DND-41 (cell line): ENCODE results near the gene SLC2A11.

Experiments
- CTCF ChIP-seq: IDR thresholded peaks from 2 replicates; pipeline ENCODE4 v1.5.1; 2012; ENCODE audit warnings: borderline replicate concordance, low read length, moderate library complexity, mild to moderate bottlenecking; ENCODE audit not compliant: poor library complexity, severe bottlenecking; ENCODE audit errors: extremely low read depth
- EZH2 ChIP-seq: IDR thresholded peaks from 3 replicates; pipeline ENCODE4 v1.6.1; 2012; ENCODE audit warnings: borderline replicate concordance, low read depth, mild to moderate bottlenecking, moderate library complexity, low read length, inconsistent platforms; ENCODE audit not compliant: severe bottlenecking

- TF ChIP-seq CTCF (no peak), EZH2 (no peak)
Observed at GRCh38 chr22:23858484-23858815, 775 bp downstream of the SLC2A11 start.
